Suprapubic skin (tissue), 4 donors: ENCODE results near the gene PARVA.

Source experiments
- EP300 ChIP-seq: sonication (generic); formaldehyde crosslinking; IDR thresholded peaks from one replicate; pipeline ENCODE4 v1.6.1; 2017; ENCODE audit warnings: antibody characterized with exemption
- POLR2A ChIP-seq, 2 donors: fragments of 450-650 bp; IDR thresholded peaks; one replicate each; pipeline ENCODE4 v1.6.1; 2017; ENCODE audit warnings: antibody characterized with exemption in 2 of 2, mild to moderate bottlenecking in 2 of 2, moderate library complexity in 2 of 2
- POLR2AphosphoS5 ChIP-seq, 3 donors: sonication (generic); formaldehyde crosslinking; IDR thresholded peaks; one replicate each; pipeline ENCODE4 v1.6.1; 2017; ENCODE audit warnings: antibody characterized with exemption in 3 of 3
- TF ChIP-seq, protein P1 (sequence below), 2 donors: fragments of 200-600 bp in 1 of 2; fragments of 450-650 bp in 1 of 2; sonication (generic) in 1 of 2; IDR thresholded peaks; one replicate each; pipeline ENCODE4 v1.5.1; 2016 to 2019; ENCODE audit warnings: antibody characterized with exemption in 2 of 2, mild to moderate bottlenecking in 1 of 2, moderate library complexity in 1 of 2

DNA sequence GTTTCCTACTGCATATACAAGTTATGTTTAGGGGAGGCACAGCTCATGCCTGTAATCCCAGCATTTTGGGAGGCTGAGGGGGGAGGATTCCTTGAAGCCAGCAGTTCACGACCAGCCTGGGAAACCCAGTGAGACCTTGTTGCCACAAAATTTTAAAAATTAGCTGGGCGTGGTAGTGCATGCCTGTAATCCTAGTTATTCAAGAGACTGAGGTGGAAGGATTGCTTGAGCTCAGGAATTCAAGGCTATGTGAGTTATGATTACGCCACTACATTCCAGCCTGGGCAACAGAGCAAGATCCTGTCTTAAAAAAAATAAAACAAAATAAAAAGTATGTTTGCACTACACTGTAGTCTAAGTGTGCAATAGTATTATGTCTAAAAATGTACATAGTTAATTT is 188.0 kb downstream of the PARVA start:
- TF ChIP-seq, protein P1, sequence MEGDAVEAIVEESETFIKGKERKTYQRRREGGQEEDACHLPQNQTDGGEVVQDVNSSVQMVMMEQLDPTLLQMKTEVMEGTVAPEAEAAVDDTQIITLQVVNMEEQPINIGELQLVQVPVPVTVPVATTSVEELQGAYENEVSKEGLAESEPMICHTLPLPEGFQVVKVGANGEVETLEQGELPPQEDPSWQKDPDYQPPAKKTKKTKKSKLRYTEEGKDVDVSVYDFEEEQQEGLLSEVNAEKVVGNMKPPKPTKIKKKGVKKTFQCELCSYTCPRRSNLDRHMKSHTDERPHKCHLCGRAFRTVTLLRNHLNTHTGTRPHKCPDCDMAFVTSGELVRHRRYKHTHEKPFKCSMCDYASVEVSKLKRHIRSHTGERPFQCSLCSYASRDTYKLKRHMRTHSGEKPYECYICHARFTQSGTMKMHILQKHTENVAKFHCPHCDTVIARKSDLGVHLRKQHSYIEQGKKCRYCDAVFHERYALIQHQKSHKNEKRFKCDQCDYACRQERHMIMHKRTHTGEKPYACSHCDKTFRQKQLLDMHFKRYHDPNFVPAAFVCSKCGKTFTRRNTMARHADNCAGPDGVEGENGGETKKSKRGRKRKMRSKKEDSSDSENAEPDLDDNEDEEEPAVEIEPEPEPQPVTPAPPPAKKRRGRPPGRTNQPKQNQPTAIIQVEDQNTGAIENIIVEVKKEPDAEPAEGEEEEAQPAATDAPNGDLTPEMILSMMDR (IDR thresholded peaks at IDR 0.05): no peak
- TF ChIP-seq POLR2AphosphoS5 (IDR thresholded peaks at IDR 0.05): no peak
- TF ChIP-seq POLR2A (IDR thresholded peaks at IDR 0.05): no peak
- TF ChIP-seq EP300: no peak
